SKM-1 (cell line): Measurements from ENCODE around the gene PASK.

Experiments
- DNase-seq: peaks from one replicate; lab custom pipeline; 2025; ENCODE audit not compliant: unreplicated experiment; lab: John Stamatoyannopoulos, UW

PASK gene

DNA sequence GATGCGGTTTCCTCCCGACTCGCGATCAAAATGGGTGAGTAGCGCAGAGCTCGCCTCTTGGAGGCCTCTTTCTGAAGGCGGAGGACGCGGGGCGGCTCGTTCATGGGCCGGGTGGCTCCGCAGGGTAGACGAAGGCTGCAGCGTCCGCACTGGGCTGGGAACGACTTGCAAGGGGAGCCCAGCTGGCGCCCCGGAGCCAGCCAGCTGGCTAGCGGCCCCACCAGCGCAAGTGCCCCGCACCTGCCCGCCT, 328 bp upstream of the PASK start:
- no peak for DNase-seq

DNA sequence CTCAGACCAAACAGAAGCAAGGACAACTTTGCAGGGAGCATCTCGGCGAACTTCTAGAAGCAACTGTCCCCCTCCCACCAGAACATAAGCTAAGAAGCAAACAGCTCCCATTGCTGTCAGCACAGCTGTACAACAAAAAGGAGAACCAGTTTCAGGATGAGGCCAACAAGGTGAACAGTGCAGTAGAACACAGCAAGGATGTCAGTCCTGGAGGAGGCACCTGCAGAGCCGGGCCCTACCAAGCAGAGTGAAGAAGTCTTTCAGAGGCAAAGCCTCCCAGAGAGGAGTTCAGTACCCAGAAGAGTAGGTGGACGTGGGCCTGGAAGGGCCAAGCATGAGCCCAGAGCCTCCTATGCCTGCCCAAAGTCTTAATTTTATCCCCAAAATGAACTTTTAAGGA, 1.0 kb downstream of the PASK start:
- DNase-seq, result no peak

DNA sequence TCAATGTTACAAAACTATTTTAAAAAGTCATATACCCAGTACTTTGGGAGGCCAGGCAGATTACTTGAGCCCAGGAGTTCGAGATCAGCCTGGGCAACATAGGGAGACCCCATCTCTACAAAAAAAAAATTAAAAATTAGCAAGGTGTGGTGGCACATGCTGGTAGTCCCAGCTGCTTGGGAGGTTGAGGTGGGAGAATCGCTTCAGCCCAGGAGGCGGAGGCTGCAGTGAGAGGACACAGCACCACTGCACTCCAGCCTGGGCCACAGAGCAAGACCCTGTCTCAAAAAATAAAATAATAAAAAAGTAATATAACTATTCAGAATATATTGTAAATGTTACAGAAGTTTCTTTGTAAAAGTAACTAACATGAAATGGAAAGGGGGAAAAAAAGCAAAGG, 1.9 kb downstream of the PASK start:
- no peak for DNase-seq

DNA sequence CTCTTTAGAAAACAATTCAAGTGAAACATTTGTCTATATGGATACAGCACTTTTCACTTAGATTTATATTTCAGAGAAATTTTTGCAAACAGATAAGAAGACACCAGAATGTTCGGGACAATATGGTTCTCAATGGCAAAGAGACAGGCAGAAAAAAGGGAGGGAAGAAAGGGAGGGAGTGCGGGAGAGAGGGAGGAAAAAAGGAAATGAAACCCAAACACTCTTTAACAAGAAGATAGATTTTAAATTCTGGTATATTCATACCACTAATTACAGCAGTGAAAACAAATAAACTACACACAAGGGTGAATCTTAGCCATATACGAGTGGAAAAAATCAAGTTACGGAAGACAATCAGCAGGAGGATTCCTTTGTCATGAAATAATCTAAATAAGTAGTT, 3.0 kb downstream of the PASK start:
- DNase-seq, result no peak

DNA sequence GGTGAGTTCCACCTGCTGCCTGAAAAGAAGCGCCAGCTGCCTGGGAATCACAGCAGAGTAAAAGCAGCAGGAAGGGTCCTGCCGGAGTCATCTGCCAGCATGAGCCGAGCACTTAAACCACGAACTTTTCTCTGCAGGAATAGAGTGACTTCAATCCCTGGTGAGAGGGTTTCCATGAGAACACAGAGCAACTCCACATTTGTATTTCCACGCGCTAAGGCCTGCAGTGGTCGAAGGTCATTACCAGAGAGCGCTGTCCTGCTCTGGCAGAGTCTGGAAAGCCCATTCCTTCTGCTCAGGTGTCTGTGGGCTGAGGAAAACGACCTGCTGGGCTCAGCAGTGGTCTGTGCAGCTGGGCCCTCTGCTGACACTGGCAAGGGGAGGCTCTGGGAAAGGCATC, 6.7 kb downstream of the PASK start:
- DNase-seq, result no peak

DNA sequence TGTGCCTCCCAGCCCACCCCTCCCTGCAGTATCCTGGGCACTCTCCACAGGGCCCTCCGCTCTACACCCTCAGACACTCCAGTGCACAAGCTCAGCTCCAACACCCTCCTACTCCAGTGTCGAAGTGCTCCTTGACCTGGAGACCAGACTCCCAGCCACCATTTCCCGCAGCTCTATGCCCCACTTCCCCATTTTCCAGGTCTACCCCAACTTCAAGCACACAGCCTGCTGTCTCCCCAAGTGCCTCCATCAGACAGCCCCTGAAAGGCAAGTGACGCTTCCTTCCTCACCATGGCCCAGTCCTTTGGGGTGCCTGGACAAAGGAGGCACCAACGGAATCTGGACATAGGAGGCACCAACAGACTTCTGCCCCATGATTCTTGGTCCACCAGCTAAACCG, 7.2 kb downstream of the PASK start:
- DNase-seq, result no peak

DNA sequence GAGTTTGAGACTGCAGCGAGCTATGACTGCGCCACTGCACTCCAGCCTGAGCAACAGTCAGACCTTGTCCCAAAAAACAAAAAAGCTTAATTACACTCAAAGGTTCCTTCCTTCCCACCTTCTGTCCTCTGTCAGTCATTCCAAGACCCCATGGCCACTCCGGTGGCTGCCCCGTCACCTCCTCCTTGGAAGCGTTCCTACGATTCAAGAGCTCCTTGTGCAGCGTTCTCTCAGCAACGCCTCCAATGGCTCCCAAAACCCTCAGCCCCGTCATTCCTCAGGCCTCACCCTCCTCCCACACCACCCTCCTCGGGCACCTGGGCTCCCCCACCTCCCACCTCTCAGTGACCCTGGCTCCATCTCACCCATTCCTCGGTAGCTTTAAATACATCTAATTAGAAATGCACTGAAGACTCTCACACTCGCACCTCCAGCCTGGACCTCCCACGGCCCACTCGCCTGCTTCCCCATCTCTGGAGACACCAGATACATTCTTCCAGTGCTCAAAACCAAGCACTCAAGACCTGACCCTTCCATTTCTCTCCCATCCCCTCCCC, 8.0 kb downstream of the PASK start:
- no peak for DNase-seq

DNA sequence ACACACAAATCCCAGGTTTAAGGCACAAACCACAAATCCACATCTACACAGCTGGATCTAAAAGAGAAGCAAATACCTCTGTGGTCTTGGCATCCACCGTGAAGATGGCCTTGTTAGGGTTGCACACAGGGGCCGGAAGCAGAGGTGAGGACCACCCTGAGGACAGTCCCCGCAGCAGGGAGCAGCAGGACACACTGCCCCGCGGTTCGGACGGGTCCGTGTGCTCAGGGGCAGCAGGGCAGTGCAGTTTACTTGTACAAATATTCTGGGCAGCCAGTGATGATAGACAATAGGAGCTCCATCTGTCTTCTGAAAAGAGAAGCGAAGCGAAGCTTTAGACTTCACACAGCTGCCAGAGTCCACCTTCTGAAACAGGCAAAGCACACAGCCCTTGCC, 8.8 kb downstream of the PASK start:
- DNase-seq, result no peak

DNA sequence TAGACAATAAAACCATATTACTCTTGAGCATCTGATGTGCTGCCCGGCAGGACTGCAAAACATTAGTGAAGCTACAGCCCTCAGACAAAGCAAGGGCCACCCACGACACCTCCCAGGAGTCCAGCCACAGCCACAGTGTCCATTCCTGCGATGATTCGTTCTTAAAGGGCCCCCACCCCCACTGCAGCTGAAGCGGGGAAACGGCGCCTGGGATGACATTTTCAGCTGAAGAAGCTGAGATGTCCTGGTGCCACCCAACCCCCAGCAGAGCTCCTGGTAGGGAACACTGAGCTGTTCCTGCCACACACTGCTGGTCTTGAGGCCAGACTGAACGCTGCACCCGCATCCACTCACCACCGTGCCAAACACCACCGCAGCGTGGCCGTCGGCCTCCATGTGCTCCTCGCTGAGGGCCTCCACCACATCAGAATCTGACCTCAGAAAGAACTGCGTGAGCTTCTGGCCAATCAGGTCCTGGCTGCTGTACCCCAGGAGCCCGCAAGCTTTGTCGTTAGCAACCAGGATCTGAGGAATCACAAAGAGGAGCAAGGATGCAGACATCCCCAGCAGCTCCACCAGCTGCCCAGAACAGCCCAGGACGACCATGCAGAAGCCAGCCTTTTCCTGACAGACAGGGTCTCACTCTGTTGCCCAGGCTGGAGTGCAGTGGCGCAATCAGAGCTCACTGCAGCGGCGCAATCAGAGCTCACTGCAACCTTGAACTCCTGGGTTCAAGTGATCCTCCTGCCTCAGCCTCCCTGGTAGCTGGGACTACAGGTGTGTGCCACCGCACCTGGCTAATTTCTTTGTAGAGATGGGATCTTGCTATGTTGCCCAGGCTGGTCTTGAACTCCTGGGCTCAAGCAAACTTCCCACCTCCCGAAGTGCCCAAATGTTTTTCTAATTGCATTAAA, 9.5 kb downstream of the PASK start:
- no peak for DNase-seq

DNA sequence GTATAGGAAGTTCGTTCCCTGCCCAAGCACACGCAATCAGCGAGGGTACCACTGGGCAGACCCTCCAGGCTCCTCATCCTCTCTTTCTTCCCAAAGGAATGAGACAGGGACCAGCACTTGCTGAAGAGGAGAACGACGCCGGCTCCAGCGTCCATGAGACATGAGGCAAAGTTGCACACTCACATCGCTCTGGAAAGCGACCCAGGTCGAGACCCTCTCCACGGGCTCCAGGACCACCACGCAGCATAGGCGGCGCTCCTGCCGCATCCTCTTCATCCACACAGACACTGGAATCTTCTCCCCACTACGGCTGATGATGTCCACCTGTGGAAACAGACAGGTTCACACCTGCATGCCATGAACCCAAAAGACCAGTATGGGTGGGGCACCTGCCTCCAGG, 10.8 kb downstream of the PASK start:
- DNase-seq, result no peak

DNA sequence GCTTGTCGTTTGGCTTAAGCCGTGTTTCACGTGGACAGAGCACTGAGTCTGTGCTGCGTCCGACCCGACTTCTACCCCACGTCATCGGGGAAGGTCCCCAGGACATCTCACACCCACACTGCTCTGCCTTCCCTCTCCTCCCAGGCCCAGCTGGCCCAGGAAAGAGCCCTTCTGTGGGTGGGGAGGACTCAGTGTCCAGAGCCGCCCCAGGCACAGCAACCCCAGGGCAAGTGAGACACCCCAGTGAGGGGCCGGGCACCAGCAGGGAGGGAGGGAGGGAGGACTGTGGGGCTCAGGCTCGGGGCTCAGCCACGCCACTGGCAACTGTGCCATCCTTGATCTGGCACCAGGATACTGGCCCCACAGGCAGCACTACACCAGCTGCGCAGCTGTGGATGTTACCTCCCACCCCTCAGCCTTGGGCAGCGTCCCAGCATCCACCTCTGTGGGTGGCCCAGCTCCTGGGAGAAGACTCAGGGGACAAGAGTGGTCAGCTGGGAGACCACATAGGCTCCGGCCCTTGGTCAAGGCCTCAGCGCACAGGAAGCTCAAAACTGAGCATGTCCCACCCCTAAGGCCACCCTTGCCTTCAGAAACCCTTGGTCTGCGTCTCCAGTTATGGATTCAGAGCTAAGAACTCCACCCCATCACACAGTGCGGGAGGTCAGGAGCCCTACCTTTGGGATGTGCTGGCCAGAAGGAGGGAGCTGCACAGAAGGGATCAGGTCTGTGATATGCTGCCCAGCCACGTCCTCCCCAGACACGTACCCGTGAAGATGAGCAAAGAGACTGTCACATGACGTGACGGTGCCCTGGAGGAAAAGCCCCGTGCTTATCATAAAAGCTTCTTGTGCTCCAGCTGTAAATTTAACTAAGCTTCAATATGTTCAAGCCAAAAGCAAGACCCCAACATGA, 11.7 kb downstream of the PASK start:
- no peak for DNase-seq

DNA sequence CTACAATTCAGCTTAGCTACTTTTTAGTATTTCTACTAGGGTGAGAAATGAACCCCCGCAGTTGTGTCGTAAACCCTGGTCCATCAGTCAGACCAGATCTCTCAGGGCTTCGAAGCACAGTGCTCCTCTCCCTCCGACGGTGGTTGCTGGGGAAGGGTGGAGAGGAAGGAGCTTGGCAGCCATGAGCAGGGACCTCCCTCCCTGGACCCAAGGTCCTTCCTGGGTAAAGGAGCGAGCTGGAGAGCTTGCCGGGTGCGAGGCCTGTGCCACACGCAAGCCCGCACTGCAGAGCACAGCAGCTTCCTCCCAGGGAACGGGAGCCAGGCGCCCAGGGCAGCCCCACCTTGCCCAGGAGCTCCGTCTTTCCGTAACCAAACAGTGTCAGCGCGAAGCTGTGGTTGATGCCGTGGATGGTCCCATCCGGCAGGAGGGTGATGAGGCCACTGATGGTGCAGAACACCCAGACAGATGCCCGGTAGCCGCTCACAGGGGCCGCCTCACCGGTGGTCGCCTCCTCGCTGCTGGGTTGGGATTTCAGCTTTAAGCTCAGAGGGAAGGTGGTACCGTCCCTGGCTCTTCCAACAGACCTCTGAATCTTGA, 12.5 kb downstream of the PASK start:
- no peak for DNase-seq

DNA sequence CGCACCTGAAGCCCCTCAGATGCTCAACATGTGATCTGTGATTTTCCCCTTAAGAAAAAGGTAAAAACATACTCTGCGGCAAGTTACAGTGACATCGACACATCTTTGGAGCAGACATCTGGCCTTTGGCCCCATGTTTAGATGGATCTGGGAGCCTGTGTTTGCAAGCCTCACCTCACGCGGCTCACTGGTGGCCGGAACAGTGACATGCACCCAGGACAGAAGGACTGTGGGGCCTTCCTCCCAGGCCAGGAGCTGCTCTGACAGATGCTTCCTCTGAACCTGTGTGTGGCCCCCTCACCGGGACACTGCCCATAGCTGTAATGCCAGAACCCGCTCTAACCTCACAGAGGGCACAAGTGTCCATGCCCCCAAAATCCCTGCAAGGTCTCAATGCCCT, 13.1 kb downstream of the PASK start:
- no peak for DNase-seq

DNA sequence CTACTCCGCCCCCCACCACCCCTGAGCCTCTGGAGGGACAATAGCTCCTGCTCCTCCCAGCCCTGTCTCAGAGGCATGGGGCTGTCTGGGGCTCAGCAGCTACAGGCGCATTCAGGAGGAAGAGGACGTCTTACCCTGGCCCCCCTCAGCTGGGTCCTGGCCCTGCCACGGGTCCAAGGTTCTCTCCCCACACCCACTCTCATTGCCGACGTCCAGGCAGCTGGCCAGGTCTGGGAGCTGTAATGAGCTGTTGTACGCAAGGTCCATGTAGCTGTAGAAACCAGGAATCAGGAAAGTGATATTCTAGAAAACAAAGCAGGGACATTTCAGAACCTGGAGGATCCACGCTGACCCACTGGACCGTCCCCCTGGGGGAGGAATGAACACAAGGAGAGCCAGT, 13.5 kb downstream of the PASK start:
- DNase-seq, result no peak

DNA sequence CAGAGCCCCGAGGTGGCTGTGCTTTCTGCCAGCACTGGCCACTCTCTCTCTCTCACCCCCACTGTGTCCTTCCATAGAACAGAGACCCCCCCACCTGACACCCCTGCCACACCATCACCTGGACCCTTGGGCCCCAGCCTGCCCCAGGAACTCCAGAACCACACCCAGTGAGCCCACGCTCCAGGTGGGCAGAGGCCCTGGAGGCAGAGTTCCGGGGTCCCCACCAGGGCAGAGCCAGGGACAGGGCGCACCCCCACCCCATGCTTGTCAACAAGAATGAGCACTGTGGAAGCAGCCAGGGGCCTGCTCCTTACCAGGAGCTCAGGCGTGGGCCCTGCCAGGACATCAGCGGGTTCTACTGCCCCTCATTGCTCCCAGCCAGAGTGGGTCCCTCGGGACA, 14.6 kb downstream of the PASK start:
- DNase-seq, result no peak

DNA sequence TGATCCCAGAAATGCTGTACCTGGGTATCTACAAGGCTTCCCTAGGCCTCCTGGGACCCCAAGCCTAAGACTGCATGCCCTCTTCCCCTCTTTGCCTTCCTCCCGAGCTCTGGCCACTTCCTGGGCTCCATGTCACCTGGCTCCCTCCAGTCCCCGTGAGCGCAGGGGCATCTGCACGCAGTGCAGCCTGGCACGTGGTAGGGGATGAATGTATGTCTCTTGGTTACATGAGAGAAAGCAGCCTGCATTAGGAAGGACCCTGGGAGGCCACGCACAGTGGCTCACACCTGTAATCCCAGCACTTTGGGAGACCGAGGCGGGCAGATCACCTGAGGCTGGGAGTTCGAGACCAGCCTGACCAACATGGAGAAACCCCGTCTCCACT, 15.8 kb downstream of the PASK start:
- DNase-seq, result no peak

DNA sequence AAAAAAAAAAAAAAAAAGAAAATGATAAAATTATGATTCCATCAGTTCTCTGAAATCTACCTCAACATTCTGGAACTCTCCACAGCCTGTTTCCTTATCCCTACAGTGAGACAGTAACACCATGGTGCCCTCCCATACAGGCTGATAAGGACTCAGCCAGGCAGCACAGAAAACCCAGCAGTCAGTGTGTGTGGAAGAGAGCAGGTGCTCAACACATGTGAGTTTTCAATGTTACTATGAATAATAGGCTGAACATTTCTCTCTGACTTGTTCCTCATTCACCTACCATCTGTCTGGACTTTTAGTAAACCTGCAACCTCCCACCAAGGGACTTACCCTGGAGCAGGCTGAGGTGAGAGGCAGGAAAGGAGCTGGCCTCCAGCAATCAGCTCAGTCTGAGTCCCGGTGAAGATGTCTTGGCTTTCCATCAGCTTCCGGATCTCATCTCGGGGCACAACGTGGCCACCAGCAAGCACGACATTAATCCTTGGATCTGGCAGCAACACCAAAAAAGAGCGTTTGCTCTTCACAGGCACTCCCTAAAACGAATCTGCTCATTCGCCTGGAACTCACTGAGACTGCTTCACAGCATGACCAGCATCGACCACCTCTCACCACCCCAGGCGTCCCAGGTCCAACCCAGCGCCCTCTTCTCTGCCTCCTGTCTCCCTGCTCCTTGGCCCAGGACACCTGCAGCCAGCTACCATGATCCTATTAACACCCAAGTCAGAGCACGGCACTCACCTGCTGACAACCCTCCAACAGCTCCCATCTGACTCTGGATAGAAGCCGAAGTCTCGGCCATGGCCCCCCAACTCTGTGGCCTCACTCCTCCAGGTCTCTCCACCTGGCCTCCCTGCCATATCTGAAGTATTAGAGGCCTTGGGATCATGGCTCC, 16.5 kb downstream of the PASK start:
- no peak for DNase-seq

DNA sequence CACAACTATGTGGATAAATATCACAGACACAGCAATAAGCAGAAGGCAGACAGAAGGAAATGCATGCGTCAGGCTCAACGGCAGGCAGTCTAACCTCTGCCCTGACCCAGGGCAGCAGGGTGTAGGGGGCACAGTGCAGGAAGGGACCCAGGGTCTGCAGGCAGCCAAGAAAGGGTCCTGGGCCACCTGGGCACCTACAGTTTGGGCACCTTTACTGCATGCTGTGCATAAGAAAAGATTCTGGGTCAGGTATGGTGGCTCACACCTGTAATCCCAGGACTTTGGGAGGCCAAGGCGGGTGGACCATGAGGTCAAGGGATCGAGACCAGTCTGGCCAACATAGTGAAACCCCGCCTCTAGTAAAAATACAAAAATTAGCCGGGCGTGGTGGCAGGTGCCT, 17.7 kb downstream of the PASK start:
- no peak for DNase-seq

DNA sequence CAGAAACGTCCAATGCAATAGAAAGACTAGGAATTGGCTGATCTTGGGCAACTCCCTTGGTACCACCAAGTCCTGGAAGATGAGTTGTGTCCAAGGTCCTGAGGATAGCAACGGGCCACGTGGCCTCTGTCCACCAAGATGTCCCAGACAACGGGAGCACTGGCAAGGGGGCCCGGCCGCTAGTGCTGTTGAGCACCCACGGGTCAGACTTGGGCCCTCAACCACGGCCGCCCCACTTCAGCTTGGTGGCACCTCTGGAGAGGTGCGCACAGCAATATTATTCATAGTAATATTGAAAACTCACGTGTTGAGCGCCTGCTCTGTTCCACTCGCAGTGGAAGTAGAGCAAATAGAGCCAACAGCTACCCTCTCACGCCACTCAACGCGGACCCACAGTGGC, 19.0 kb downstream of the PASK start:
- no peak for DNase-seq

DNA sequence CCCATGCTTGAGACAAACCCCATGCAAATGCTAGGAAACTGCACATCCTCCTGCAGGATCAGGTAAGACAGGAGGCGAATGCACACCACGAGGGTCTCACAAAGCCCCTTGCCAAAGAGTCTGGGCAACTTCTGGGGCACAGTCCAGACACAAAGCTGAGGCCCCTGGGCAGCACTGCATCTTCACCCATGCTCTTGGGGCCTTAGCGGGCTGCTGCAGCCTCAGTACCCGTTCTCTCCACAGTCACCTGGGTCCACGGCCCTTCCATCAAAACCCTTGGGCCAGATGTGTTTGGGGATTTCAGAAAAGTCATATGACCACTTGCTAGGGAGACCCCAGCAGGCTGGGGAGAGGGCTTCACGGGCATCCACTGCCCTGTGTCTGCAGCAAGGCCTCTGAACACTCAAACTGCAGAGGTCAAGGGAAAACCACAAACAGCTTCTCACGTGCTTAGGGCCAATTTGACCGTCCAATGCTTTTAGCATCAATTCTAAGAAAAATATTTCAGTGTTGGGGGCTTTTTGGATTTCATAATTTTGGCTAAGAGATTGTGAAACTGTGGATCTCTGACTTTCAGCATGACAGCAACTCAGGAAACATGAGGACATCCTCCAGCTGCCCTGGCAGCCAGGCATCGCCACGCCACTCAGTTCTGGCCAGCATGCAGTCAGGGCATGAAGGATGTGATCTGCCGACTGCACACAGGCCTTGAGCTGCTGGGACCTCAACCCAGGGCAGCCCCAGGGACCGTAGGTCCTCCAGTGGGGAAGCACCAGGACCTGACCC, 20.0 kb downstream of the PASK start:
- DNase-seq, result no peak
